NCI-H510A (cell line): Measurements from ENCODE around the gene ELAVL1.

Experiments used
- DNase-seq: peaks from one replicate; lab custom pipeline; 2025; lab: John Stamatoyannopoulos, UW

Gene ELAVL1

GRCh38 chr19:8021374-8021773 lies 15.9 kb upstream of the ELAVL1 start:
- DNase-seq, result no peak

- DNase-seq, result no peak
Observed at GRCh38 chr19:8020681-8021080, 15.2 kb upstream of the ELAVL1 start.

GRCh38 chr19:8017808-8018207 lies 12.4 kb upstream of the ELAVL1 start:
- no peak for DNase-seq

GRCh38 chr19:8004723-8005513 lies 523 bp downstream of the ELAVL1 start:
- no peak for DNase-seq

GRCh38 chr19:8004001-8004400 lies 1.4 kb downstream of the ELAVL1 start:
- no peak for DNase-seq

- DNase-seq, result no peak
Observed at GRCh38 chr19:8001995-8002849, 3.2 kb downstream of the ELAVL1 start.

- no peak for DNase-seq
Observed at GRCh38 chr19:8001651-8001994, 3.8 kb downstream of the ELAVL1 start.

GRCh38 chr19:8000298-8001038 lies 5.0 kb downstream of the ELAVL1 start:
- no peak for DNase-seq

- DNase-seq, result no peak
Observed at GRCh38 chr19:7999376-7999775, 6.1 kb downstream of the ELAVL1 start.

- DNase-seq, result no peak
Observed at GRCh38 chr19:7997809-7998480, 7.5 kb downstream of the ELAVL1 start.

GRCh38 chr19:7996883-7997282 lies 8.6 kb downstream of the ELAVL1 start:
- DNase-seq, result no peak

- no peak for DNase-seq
Observed at GRCh38 chr19:7995810-7996158, 9.7 kb downstream of the ELAVL1 start.

GRCh38 chr19:7994928-7995809 lies 10.3 kb downstream of the ELAVL1 start:
- no peak for DNase-seq

- no peak for DNase-seq
Observed at GRCh38 chr19:7994114-7994513, 11.3 kb downstream of the ELAVL1 start.

GRCh38 chr19:7993560-7993959 lies 11.9 kb downstream of the ELAVL1 start:
- DNase-seq, result no peak

GRCh38 chr19:7992575-7992974 lies 12.9 kb downstream of the ELAVL1 start:
- DNase-seq, result no peak

GRCh38 chr19:7989071-7989575 lies 16.3 kb downstream of the ELAVL1 start:
- DNase-seq, result no peak

GRCh38 chr19:7988307-7988706 lies 17.1 kb downstream of the ELAVL1 start:
- no peak for DNase-seq

GRCh38 chr19:7987114-7987768 lies 18.2 kb downstream of the ELAVL1 start:
- DNase-seq, result no peak

- no peak for DNase-seq
Observed at GRCh38 chr19:7986321-7987113, 18.9 kb downstream of the ELAVL1 start.
